ENCODE measurements around the gene RPLP1.

GRCh38 chr15:69451951-69452691 is 497 bp upstream of the RPLP1 start:
- TF ChIP-seq CTCF (IDR thresholded peaks at IDR 0.05) (no peak), POLR2A (IDR thresholded peaks at IDR 0.05) (no peak)
